Measurements from ENCODE around the gene B3GLCT.

Gene B3GLCT

DNA sequence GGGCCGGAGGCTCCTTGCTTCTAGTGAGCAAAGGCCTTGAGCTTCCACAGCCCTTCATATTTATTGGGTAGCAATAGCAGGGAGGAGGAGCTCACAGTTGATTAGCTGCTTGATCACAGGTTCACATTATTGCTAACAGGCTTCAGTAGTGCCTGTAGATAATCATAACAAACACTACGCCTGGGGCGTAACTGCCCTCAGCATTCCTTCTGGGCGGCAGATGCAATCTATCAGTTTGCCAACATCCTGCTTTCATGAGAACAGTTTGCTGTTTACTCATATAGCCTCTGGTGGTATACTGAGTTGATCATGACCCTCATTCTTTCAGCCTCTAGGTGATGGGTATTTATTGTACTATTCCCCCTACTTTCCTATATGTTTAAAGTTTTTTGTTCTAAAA is 149.4 kb downstream of the B3GLCT start:
- no peak overlapping the region for H3K27ac ChIP-seq (ENCODE audit: low read length)
- H3K9ac ChIP-seq (ENCODE audit: low read length in 2 of 2): no peak overlapping the region
- H3K4me3 ChIP-seq (ENCODE audit: low read length in 2 of 2): no peak overlapping the region
- H3K27me3 ChIP-seq (ENCODE audit: control insufficient read depth in 1 of 2, insufficient read depth in 2 of 2, low read length in 2 of 2): peaks cover 4% of the 10 kb centered on the region in 2 donors
- H3K9me3 ChIP-seq (ENCODE audit: control insufficient read depth in 2 of 2, low read length in 2 of 2): no peaks in the 10 kb centered on the region
- peaks cover 2% of the 10 kb centered on the region for H3K4me1 ChIP-seq (ENCODE audit: control insufficient read depth, insufficient read depth, low read length)
- H3K36me3 ChIP-seq (ENCODE audit: control insufficient read depth in 2 of 2, insufficient read depth in 2 of 2, low read length in 2 of 2): no peaks in the 10 kb centered on the region

DNA sequence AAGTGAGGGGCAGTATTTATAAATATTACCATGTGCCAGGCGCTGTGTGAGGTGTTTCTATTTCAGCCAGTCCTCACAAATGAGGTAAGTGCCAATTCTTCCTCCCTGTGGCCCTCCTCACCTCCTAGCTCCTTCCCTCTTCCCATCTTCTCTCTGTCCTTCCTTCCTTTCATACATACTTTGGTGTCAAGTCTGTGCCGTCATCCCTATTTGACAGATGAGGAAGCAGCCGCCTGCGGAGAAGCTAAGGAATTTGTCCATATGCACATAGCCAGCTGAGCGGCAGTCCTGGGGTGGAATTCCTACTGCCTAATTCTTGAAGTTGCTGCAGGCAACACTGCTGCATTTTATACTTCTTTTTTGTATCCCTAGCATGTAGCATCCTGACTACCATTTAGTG is 150.8 kb downstream of the B3GLCT start:
- peaks cover 2% of the 10 kb centered on the region for H3K4me1 ChIP-seq (ENCODE audit: control insufficient read depth, insufficient read depth, low read length)
- no peaks in the 10 kb centered on the region for H3K9me3 ChIP-seq (ENCODE audit: control insufficient read depth in 2 of 2, low read length in 2 of 2)
- H3K4me3 ChIP-seq (ENCODE audit: low read length in 2 of 2): no peak overlapping the region
- no peaks in the 10 kb centered on the region for H3K36me3 ChIP-seq (ENCODE audit: control insufficient read depth in 2 of 2, insufficient read depth in 2 of 2, low read length in 2 of 2)
- H3K27ac ChIP-seq (ENCODE audit: low read length): no peak overlapping the region
- H3K9ac ChIP-seq (ENCODE audit: low read length in 2 of 2): no peak overlapping the region
- H3K27me3 ChIP-seq (ENCODE audit: control insufficient read depth in 1 of 2, insufficient read depth in 2 of 2, low read length in 2 of 2): peaks cover 4% of the 10 kb centered on the region in 2 donors

DNA sequence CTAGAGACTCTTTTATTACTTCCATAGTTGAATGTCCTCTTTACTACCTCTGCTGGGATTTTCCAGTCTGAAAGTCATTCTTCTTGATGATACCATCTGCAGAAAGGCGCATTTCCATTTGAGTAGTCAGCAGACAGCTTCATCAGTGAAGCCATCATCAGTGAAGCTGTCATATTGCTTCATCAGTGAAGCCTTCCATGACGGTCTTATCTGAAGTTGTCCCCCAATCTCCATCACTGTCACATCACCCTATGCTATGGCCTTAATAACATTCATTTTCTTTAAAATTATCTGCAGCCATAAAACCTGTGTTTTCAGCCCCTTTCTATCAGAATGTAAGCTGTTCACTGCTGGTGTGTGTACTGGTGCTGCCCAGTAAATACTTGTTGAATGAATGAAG is 151.6 kb downstream of the B3GLCT start:
- no peaks in the 10 kb centered on the region for H3K9me3 ChIP-seq (ENCODE audit: control insufficient read depth in 2 of 2, low read length in 2 of 2)
- H3K4me1 ChIP-seq (ENCODE audit: control insufficient read depth, insufficient read depth, low read length): peaks cover 2% of the 10 kb centered on the region
- no peaks in the 10 kb centered on the region for H3K36me3 ChIP-seq (ENCODE audit: control insufficient read depth in 2 of 2, insufficient read depth in 2 of 2, low read length in 2 of 2)
- H3K4me3 ChIP-seq (ENCODE audit: low read length in 2 of 2): no peak overlapping the region
- no peak overlapping the region for H3K9ac ChIP-seq (ENCODE audit: low read length in 2 of 2)
- no peak overlapping the region for H3K27ac ChIP-seq (ENCODE audit: low read length)
- peaks cover 4% of the 10 kb centered on the region in 2 donors for H3K27me3 ChIP-seq (ENCODE audit: control insufficient read depth in 1 of 2, insufficient read depth in 2 of 2, low read length in 2 of 2)

DNA sequence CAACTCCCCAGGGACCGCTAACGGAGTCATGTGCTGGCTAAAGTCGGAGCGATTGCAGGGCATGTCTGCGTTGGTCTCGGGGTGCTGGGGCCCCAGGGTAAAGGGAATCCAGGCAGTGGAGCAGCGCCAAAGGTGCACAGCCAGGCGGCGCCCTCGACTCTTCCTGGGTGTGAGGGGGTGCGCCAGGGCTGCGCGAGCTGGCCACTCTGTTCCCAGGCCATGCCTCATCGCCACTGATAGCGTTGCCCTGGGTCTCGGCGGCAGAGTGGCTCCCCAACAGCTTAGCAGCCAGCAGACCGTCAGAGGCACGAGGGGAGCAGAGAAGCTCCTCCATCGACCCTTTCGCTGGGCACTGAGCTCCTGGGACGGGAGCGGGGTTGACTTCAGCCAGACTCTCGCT is 152.7 kb downstream of the B3GLCT start:
- Histone ChIP-seq H3K9ac (ENCODE audit: low read length in 2 of 2) (no peak overlapping the region), H3K27me3 (ENCODE audit: control insufficient read depth in 1 of 2, insufficient read depth in 2 of 2, low read length in 2 of 2) (peaks cover 4% of the 10 kb centered on the region in 2 donors), H3K4me1 (ENCODE audit: control insufficient read depth, insufficient read depth, low read length) (peaks cover 2% of the 10 kb centered on the region), H3K27ac (ENCODE audit: low read length) (no peak overlapping the region), H3K4me3 (ENCODE audit: low read length in 2 of 2) (no peak overlapping the region), H3K9me3 (ENCODE audit: control insufficient read depth in 2 of 2, low read length in 2 of 2) (no peaks in the 10 kb centered on the region), H3K36me3 (ENCODE audit: control insufficient read depth in 2 of 2, insufficient read depth in 2 of 2, low read length in 2 of 2) (no peaks in the 10 kb centered on the region)

DNA sequence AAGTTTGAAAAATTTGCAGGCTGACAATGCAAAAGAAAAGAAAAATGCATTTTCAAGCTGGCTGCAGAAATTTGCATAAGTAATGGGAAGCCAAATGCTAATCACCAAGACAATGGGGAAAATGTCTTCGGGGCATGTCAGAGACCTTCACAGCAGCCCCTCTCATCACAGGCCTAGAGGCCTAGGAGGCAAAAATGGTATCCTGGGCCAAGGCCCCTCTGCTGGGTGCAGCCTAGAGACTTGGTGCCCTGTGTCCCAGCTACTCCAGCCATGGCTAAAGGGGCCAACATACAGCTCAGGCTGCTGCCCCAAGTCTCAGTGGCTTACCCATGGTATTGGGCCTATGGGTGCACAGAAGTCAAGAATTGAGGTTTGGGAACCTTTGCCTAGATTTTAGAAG is 155.2 kb downstream of the B3GLCT start:
- H3K9me3 ChIP-seq (ENCODE audit: control insufficient read depth in 2 of 2, low read length in 2 of 2): no peaks in the 10 kb centered on the region
- H3K4me3 ChIP-seq (ENCODE audit: low read length in 2 of 2): no peak overlapping the region

DNA sequence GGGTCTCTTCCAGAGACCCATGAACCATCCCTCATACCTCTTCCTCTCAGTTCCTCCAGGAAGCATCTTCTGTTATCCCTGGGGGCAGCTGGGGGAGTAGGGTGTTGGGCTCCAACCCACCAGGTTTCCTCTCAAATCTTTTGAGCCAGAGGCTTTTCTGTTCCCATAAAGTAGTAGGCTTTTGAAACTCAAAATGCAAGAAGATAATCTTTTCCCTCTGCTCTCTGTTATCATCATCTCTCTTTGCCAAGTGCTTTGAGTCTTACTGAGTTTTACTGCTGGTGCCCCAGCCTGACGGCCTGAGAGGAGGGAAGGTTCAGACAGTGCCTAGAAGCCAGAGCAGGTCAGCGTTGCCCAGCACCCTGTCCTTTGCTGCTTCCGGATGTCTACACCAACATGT is 157.2 kb downstream of the B3GLCT start:
- H3K9ac ChIP-seq (ENCODE audit: low read length in 2 of 2): no peak overlapping the region
- H3K4me3 ChIP-seq (ENCODE audit: low read length in 2 of 2): no peak overlapping the region
- no peaks in the 10 kb centered on the region for H3K36me3 ChIP-seq (ENCODE audit: control insufficient read depth in 2 of 2, insufficient read depth in 2 of 2, low read length in 2 of 2)
- no peaks in the 10 kb centered on the region for H3K4me1 ChIP-seq (ENCODE audit: control insufficient read depth, insufficient read depth, low read length)
- H3K27me3 ChIP-seq (ENCODE audit: control insufficient read depth in 1 of 2, insufficient read depth in 2 of 2, low read length in 2 of 2): no peaks in the 10 kb centered on the region
- H3K27ac ChIP-seq (ENCODE audit: low read length): no peak overlapping the region
- H3K9me3 ChIP-seq (ENCODE audit: control insufficient read depth in 2 of 2, low read length in 2 of 2): no peaks in the 10 kb centered on the region

More for the DNA sequence above, 155.2 kb downstream of the B3GLCT start:
- H3K27ac ChIP-seq (ENCODE audit: low read length): no peak overlapping the region
- H3K27me3 ChIP-seq (ENCODE audit: control insufficient read depth in 1 of 2, insufficient read depth in 2 of 2, low read length in 2 of 2): peaks cover 2 to 3% of the 10 kb centered on the region in 2 donors
- peaks cover under 1% of the 10 kb centered on the region for H3K4me1 ChIP-seq (ENCODE audit: control insufficient read depth, insufficient read depth, low read length)
- H3K9ac ChIP-seq (ENCODE audit: low read length in 2 of 2): no peak overlapping the region
- H3K36me3 ChIP-seq (ENCODE audit: control insufficient read depth in 2 of 2, insufficient read depth in 2 of 2, low read length in 2 of 2): no peaks in the 10 kb centered on the region

DNA sequence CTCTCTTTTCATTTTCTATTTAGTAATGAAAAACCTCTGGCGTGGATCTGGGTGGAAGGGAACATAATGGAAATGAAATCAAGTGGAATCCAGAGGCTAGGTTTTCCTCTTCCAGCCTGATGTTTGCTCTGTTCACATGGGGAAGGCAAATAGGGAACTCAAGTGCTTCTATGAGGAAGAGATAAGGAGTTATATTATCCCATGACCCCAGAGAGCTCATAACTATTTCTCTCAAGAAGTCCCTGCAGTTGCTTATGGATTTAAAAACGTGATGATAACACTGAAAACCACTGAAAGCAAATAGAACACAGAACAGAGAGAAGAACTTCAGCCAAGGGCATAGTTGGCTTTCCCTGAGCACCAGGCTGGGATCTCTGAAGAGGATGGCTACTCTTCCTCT is 157.8 kb downstream of the B3GLCT start:
- Histone ChIP-seq H3K27ac (ENCODE audit: low read length) (no peak overlapping the region), H3K36me3 (ENCODE audit: control insufficient read depth in 2 of 2, insufficient read depth in 2 of 2, low read length in 2 of 2) (no peaks in the 10 kb centered on the region), H3K4me3 (ENCODE audit: low read length in 2 of 2) (no peak overlapping the region), H3K9ac (ENCODE audit: low read length in 2 of 2) (no peak overlapping the region), H3K4me1 (ENCODE audit: control insufficient read depth, insufficient read depth, low read length) (no peaks in the 10 kb centered on the region), H3K9me3 (ENCODE audit: control insufficient read depth in 2 of 2, low read length in 2 of 2) (no peaks in the 10 kb centered on the region), H3K27me3 (ENCODE audit: control insufficient read depth in 1 of 2, insufficient read depth in 2 of 2, low read length in 2 of 2) (no peaks in the 10 kb centered on the region)

- H3K27me3 ChIP-seq (ENCODE audit: control insufficient read depth in 1 of 2, insufficient read depth in 2 of 2, low read length in 2 of 2): no peaks in the 10 kb centered on the region
- H3K27ac ChIP-seq (ENCODE audit: low read length): no peak overlapping the region
- H3K4me3 ChIP-seq (ENCODE audit: low read length in 2 of 2): no peak overlapping the region
- no peak overlapping the region for H3K9ac ChIP-seq (ENCODE audit: low read length in 2 of 2)
- peaks cover 9 to 12% of the 10 kb centered on the region in 2 donors for H3K9me3 ChIP-seq (ENCODE audit: control insufficient read depth in 2 of 2, low read length in 2 of 2)
- H3K4me1 ChIP-seq (ENCODE audit: control insufficient read depth, insufficient read depth, low read length): no peaks in the 10 kb centered on the region
- no peaks in the 10 kb centered on the region for H3K36me3 ChIP-seq (ENCODE audit: control insufficient read depth in 2 of 2, insufficient read depth in 2 of 2, low read length in 2 of 2)
These were observed 161.9 kb downstream of the B3GLCT start for GRCh38 chr13:31361673-31362072.

DNA sequence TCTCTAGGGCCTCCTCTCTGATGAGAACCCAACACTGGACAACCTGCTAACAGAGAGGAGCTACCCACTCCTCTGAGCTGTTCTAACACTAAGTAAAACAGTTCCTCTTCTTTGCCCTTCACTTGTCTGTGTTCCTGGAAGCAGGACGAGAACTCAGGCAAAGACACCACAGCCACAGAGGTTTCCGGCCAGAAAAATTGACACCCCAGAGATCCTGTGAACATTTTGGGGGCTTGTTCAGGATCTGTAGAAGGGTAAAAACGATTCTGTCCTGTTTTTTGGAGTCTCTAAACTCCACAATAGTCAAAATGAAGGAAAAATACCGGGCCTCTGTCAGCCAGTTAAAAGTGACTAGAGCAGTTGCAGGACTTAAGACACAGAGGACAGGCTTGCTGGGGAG is 165.9 kb downstream of the B3GLCT start:
- peaks cover 9 to 12% of the 10 kb centered on the region in 2 donors for H3K9me3 ChIP-seq (ENCODE audit: control insufficient read depth in 2 of 2, low read length in 2 of 2)
- H3K4me1 ChIP-seq (ENCODE audit: control insufficient read depth, insufficient read depth, low read length): no peaks in the 10 kb centered on the region
- H3K27me3 ChIP-seq (ENCODE audit: control insufficient read depth in 1 of 2, insufficient read depth in 2 of 2, low read length in 2 of 2): no peaks in the 10 kb centered on the region
- no peak overlapping the region for H3K4me3 ChIP-seq (ENCODE audit: low read length in 2 of 2)
- H3K27ac ChIP-seq (ENCODE audit: low read length): no peak overlapping the region
- H3K36me3 ChIP-seq (ENCODE audit: control insufficient read depth in 2 of 2, insufficient read depth in 2 of 2, low read length in 2 of 2): no peaks in the 10 kb centered on the region
- no peak overlapping the region for H3K9ac ChIP-seq (ENCODE audit: low read length in 2 of 2)

DNA sequence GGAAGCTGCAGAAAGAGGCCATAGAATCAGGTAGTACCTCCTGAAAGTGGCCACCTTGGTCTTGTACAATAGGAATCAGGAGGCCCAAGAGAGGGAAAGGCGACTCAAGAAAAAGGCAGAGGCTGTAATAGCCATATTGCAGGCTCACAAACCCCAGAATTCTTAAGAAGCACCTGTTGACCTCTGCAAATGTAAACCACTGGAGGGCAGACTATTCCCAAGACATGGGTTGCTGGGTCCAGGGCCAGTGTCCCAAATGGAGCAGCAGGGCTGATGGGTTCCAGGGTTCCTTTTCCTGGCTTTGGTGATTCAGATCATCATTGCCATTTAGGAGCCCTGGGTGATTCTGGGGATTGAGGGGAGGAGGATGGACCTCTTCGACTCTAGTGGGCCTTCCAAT is 167.6 kb downstream of the B3GLCT start:
- Histone ChIP-seq H3K4me3 (ENCODE audit: low read length in 2 of 2) (no peak overlapping the region), H3K9me3 (ENCODE audit: control insufficient read depth in 2 of 2, low read length in 2 of 2) (peaks cover 9 to 12% of the 10 kb centered on the region in 2 donors), H3K36me3 (ENCODE audit: control insufficient read depth in 2 of 2, insufficient read depth in 2 of 2, low read length in 2 of 2) (no peaks in the 10 kb centered on the region), H3K27me3 (ENCODE audit: control insufficient read depth in 1 of 2, insufficient read depth in 2 of 2, low read length in 2 of 2) (no peaks in the 10 kb centered on the region), H3K4me1 (ENCODE audit: control insufficient read depth, insufficient read depth, low read length) (no peaks in the 10 kb centered on the region), H3K9ac (ENCODE audit: low read length in 2 of 2) (no peak overlapping the region), H3K27ac (ENCODE audit: low read length) (no peak overlapping the region)

- H3K36me3 ChIP-seq (ENCODE audit: control insufficient read depth in 2 of 2, insufficient read depth in 2 of 2, low read length in 2 of 2): no peaks in the 10 kb centered on the region
- no peaks in the 10 kb centered on the region for H3K27me3 ChIP-seq (ENCODE audit: control insufficient read depth in 1 of 2, insufficient read depth in 2 of 2, low read length in 2 of 2)
- no peak overlapping the region for H3K4me3 ChIP-seq (ENCODE audit: low read length in 2 of 2)
- H3K4me1 ChIP-seq (ENCODE audit: control insufficient read depth, insufficient read depth, low read length): no peaks in the 10 kb centered on the region
- H3K9ac ChIP-seq (ENCODE audit: low read length in 2 of 2): no peak overlapping the region
- H3K27ac ChIP-seq (ENCODE audit: low read length): no peak overlapping the region
- H3K9me3 ChIP-seq (ENCODE audit: control insufficient read depth in 2 of 2, low read length in 2 of 2): peaks cover 9 to 12% of the 10 kb centered on the region in 2 donors
These were observed 169.4 kb downstream of the B3GLCT start for GRCh38 chr13:31369213-31369612.

Measured in stomach smooth muscle (tissue), 2 donors.